ENCODE measurements around the gene SEMA3C.

The SEMA3C gene

GRCh38 chr7:80858141-80858903 lies 60.5 kb downstream of the SEMA3C start:
- TF ChIP-seq CTCF (conservative IDR thresholded peaks at IDR 0.05), result no peak
- H3K27ac ChIP-seq, result no peak overlapping the region

GRCh38 chr7:80856769-80857168 lies 62.1 kb downstream of the SEMA3C start:
- TF ChIP-seq CTCF (conservative IDR thresholded peaks at IDR 0.05), result no peak
- no peak overlapping the region for H3K27ac ChIP-seq

GRCh38 chr7:80851896-80852476 lies 66.9 kb downstream of the SEMA3C start:
- no peak overlapping the region for H3K27ac ChIP-seq
- no peak for TF ChIP-seq CTCF (conservative IDR thresholded peaks at IDR 0.05)

GRCh38 chr7:80848841-80849240 lies 70.0 kb downstream of the SEMA3C start:
- no peak for TF ChIP-seq CTCF (conservative IDR thresholded peaks at IDR 0.05)
- H3K27ac ChIP-seq, result no peak overlapping the region

GRCh38 chr7:80847895-80848294 lies 71.0 kb downstream of the SEMA3C start:
- H3K27ac ChIP-seq, result no peak overlapping the region
- TF ChIP-seq CTCF (conservative IDR thresholded peaks at IDR 0.05), result no peak

- no peak overlapping the region for H3K27ac ChIP-seq
- no peak for TF ChIP-seq CTCF (conservative IDR thresholded peaks at IDR 0.05)
Measured at GRCh38 chr7:80847027-80847426, 71.8 kb downstream of the SEMA3C start.

GRCh38 chr7:80844916-80845315 lies 73.9 kb downstream of the SEMA3C start:
- TF ChIP-seq CTCF (conservative IDR thresholded peaks at IDR 0.05), result no peak
- no peak overlapping the region for H3K27ac ChIP-seq

Data from VCaP (cell line).